Adrenal gland (tissue), 5 donors: ENCODE measurements around the gene GATAD2A.

Source experiments
- CTCF ChIP-seq, 6 experiments: fragments of 450-650 bp in 4 of 6; fragments of 200-600 bp in 2 of 6; sonication (generic) in 1 of 6; IDR thresholded peaks; 1 replicate in 5 of 6; 2 replicates in 1 of 6; pipeline versions ENCODE4 v1.5.1 to v1.8.0; 2016 to 2021; ENCODE audit warnings: antibody characterized with exemption in 6 of 6, mild to moderate bottlenecking in 2 of 6, moderate library complexity in 1 of 6
- POLR2A ChIP-seq, 2 donors: fragments of 450-650 bp; IDR thresholded peaks; one replicate each; pipeline ENCODE4 v1.6.1; 2017; ENCODE audit warnings: antibody characterized with exemption in 2 of 2, mild to moderate bottlenecking in 2 of 2, moderate library complexity in 1 of 2
- donor health status: DM: no; HTN: no; CAD: no.

DNA sequence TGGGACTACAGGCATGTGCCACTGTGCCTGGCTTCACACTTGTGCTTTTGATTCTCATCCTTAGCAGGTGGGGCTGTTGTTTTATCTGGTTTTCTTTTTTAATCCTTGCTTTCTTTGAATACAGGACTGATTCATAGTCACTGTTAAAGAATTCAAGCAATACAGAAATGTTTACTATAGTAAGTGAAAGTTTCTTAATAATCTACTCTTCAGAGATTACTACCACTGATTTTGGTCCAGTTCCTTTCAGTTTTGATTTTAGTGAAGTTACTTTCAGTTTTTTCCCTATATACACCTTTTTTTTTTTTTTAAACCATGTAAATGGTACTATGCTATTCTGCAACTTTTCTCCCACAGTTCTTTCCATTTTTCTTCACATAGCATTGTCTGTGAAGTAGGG, 53.6 kb downstream of the GATAD2A start:
- no peak for TF ChIP-seq CTCF (IDR thresholded peaks at IDR 0.05)
- TF ChIP-seq POLR2A (IDR thresholded peaks at IDR 0.05): no peak
